Hepatic stellate cell (primary cell): ENCODE results near the gene RBM42.
"Not testable (repeated sequence)": the region's sequence is repeated elsewhere in the genome, so short reads cannot be mapped to it uniquely, and the experiment has no call there.

Experiments used
- DNase-seq: peaks from one replicate; pipeline ENCODE4 v3.0.0; 2011; ENCODE audit warnings: low spot score

The RBM42 gene, protein sequence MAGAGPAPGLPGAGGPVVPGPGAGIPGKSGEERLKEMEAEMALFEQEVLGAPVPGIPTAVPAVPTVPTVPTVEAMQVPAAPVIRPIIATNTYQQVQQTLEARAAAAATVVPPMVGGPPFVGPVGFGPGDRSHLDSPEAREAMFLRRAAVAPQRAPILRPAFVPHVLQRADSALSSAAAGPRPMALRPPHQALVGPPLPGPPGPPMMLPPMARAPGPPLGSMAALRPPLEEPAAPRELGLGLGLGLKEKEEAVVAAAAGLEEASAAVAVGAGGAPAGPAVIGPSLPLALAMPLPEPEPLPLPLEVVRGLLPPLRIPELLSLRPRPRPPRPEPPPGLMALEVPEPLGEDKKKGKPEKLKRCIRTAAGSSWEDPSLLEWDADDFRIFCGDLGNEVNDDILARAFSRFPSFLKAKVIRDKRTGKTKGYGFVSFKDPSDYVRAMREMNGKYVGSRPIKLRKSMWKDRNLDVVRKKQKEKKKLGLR

DNA sequence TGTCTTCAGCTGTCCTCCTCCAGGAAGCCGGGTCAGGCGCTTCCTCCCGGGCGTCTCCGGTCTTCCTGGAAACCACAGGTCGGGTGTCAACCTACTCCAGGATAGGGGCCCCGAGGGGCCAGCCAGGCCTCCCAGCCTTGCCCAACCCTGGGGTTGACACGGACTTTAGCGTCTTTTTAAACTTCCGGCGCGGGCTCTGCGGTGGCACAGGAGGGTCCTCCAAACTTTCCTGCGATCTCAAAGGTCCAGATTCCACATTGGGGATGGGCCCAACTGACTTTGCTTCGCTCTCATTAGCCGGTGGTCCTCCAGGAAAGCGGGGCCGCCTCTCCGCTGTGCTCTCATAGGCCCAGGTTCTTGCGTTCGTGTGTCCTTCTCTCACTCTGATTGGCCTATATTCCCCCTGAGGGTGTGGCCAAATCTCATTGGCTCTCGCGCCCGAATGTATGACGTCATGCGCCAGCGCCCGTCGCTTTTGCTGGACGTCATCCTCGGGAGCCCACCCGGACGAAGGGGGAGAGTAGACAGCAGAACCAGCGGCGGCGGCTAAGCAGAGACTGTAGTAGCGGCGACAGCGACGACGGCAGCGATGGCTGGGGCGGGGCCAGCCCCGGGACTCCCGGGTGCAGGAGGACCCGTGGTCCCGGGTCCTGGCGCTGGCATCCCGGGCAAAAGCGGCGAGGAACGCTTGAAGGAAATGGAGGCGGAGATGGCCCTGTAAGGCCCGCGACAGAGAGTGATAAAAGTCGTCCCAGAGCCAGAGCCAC lies at the start of gene RBM42:
RBM42 (plus strand) TSS at position 472 of the 767 bp plus-strand sequence; CDS start at position 590, 118 bp downstream.
- DNase-seq: peak; percentile 99

GRCh38 chr19:35582760-35583159 lies 46.1 kb upstream of the RBM42 start:
- DNase-seq: no peak

GRCh38 chr19:35585848-35586247 lies 43.0 kb upstream of the RBM42 start, which contains the start of gene PMIS2:
Gene PMIS2, plus strand, starts transcription at chr19:35586173. Its CDS starts 87 bp downstream, at chr19:35586260.
- no peak for DNase-seq

- DNase-seq: no peak
These were observed 41.5 kb upstream of the RBM42 start for GRCh38 chr19:35587321-35587720.

DNA sequence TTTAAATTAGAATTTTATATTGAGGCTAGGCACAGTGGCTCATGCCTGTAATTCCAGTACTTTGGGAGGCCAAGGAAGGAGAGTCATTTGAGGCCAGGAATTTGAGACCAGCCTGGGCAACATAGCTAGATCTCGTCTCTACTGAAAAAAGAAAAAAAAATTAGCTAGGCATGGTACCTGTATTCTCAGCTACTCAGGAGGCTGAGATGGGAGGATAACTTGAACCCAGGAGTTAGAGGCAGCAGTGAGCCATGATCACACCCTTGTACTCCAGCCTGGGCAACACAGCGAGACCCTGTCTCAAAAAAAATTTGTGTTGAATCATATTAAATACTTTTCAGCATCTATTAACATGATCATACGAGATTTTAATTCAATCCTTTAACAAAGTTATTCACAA lies 38.0 kb upstream of the RBM42 start:
- no peak for DNase-seq

- DNase-seq: peak; percentile 41
These were observed 36.6 kb upstream of the RBM42 start for GRCh38 chr19:35592226-35592625.

DNA sequence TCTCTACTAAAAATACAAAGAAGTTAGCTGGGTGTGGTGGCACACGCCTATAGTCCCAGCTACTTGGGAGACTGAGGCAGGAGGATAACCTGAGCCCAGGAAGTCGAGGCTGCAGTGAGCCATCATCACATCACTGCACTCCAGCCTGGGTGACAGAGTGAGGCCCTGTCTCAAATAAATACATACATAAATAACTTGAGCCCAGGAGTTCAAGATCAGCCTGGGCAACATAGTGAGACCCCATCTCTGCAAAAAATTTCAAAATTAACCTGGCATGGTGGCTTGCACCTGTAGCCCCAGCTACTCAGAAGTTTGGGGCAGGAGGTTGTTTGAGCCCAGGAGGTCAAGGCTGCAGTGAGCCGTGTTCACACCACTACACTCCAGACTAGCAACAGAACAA lies 33.8 kb upstream of the RBM42 start:
- not testable (repeated sequence) for DNase-seq

DNA sequence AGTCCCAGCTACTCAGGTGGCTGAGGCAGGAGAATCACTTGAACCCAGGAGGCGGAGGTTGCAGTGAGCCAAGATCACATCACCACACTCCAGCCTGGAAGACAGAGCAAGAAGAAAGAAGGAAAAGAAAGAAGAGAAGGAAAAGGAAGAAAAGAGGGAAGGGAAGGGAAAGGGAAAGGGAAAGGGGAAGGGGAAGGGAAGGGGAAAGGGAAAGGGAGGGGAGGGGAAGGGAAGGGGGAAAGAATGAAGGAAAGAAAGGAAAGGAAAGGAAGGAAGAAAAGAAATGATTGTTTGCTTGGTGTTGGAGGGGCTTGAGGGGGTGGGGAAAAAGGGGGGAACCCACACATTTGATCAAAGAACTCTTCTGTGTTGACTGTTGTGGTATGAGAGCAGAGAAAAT lies 32.9 kb upstream of the RBM42 start:
- no peak for DNase-seq

DNA sequence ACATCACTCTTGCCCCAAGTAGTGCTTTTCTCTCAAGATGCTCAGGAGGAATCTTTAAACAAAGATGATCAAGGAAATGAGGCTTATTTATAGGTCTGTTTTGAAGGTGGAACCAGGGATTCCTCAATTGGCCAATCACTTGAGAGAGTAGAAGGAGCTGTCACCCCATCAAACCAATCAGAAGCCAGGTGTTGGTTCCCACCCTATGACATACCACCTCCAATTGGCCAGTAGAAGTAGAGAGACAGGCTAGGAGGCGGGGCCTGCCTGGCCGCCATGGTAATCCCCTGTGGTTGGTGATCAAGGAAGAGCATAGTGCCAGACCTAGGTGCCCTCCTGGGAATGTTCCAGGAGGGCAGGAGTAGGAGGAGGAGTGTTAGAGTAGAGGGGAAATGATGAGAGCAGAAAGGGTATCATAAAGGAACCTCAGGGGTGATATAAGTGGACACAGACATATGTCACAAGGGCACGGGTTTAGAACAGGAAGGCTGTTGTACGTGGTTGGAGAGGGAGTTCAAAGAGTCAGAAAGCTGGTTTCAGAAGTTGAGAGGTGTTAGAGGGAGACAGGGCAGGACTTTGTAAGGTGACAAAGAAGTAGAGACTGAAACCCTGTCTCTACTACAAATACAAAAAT lies 32.4 kb upstream of the RBM42 start:
- DNase-seq: peak; percentile 28

DNA sequence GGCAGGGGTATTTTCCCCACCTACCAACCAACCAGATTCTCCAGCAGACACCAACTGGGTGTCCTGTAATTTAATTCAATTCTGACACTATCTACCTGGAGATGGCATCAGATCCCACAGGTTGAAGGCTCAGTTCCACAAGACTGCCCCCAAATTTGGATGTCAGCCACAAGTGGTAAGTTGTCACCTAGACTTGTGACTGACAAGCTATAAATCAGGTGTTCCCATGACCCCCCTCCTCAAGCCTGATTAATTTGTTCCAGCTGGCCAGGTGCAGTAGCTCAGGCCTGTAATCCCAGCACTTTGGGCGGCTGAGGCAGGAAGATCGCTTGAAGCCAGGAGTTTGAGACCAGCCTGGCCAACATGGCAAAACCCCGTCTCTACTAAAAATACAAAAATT lies 26.9 kb upstream of the RBM42 start:
- DNase-seq: no peak

DNA sequence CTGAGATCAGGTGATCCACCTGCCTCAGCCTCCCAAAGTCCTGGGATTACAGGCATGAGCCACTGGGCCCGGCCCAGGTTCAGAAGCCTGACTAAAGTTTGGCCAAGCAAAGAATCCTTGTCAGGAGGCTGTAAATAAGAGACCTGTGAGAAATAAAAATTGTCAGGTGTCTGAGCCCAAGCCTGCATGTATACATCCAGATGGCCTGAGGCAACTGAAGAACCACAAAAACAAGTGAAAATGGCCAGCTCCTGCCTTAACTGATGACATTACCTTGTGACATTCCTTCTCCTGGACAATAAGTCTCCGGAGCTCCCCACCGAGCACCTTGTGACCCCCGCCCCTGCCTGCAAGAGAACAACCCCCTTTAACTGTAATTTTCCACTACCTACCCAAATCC lies 24.4 kb upstream of the RBM42 start:
- not testable (repeated sequence) for DNase-seq

- not testable (repeated sequence) for DNase-seq
These were observed 21.7 kb upstream of the RBM42 start for GRCh38 chr19:35607170-35607569.

- no peak for DNase-seq
These were observed 21.2 kb upstream of the RBM42 start for GRCh38 chr19:35607661-35608060.

DNA sequence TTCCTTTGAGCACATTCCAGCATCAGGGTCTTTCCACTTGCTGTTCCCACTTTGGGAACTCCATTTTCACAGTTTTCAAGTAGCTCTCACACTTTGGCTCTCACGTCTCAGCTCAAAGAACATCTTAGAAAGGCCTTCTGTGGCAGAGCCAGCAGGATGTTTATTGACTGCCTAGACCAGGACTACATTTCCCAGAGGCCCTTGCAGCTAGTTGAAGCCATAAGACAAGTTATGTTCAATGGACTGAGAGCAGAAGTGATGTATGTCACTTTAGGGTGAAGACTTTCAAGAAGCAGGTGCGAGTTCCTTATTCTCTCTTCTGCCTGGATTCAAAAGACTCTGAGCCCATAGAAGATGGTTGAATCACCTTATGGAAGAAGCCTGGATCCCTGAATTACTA lies 20.6 kb upstream of the RBM42 start:
- DNase-seq: no peak

DNA sequence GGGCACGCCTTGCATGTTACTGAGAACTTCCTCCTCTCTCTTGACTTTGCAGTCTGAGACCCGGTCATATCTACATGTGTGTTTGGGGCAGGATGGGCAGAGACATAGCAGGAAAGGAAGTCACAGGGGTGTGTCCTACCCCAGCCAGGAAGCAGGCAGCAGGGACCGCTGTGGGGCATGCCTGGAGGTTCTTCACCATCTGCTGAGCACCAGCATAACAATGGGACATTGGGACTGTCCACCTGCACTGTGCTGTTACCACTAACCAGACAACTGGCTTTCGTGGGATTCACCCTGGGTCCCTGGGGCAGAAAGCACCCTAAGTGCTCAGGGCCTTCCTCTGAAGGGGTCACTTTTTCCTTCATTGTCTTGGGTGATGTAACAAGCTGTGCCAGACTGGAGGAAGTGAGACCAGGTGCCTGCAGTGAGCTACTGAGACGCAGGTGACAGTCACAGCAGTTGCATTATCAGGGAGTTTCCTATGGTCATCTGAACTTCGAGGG lies 18.9 kb upstream of the RBM42 start:
- no peak for DNase-seq

- no peak for DNase-seq
These were observed 16.6 kb upstream of the RBM42 start for GRCh38 chr19:35612224-35612558.

GRCh38 chr19:35612559-35613321 lies 16.1 kb upstream of the RBM42 start, which contains the start of gene HAUS5:
Gene HAUS5, plus strand, starts transcription at chr19:35612735. Its CDS starts 60 bp downstream, at chr19:35612795.
- DNase-seq: peak; percentile 88

DNA sequence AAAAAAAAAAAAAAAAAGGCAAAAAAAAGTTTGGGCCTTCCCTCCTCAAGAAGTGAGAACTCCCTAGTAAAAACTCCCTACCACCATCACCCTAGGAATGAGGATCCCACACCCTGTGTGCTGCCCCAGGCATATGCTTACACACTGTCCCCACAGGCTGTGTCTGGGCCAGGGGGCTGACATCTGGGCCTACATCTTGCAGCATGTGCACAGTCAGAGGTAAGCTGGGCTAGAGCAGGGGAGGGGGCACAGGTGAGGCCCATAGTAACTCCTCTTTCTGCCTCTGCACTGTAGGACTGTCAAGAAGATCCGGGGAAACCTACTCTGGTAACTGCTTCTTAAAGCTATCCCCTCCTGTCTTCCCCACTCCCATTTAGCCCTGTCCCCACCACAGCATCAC lies 15.3 kb upstream of the RBM42 start:
- DNase-seq: no peak

DNA sequence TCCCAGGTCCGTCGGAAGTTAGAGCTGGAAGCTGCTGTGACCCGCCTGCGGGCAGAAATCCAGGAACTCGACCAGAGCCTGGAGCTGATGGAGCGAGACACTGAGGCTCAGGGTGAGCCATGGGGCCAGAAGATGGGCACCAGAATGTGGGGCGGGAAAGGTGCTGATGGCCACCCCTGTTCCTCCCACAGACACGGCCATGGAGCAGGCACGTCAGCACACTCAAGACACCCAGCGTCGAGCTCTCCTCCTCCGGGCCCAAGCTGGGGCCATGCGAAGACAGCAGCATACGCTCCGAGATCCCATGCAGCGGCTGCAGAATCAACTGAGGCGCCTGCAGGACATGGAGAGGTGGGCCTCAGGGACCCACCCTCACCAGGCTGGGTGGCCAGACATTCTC lies 13.8 kb upstream of the RBM42 start:
- DNase-seq: no peak

DNA sequence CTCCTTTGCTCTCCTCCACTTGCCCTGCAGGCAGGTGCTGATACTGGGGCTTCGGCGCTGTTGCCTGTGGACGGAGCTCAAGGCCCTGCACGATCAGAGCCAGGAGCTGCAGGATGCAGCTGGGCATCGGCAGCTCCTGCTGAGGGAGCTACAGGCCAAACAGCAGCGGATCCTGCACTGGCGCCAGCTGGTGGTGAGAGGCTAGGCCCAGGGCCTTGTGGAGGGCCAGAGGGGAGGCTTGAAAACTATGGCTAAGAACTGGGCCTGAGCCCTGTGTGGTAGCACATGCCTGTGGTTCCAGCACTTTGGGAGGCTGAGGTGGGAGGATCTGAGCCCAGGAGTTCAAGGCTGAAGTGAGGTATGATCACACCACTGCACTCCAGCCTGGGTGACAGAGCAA lies 10.0 kb upstream of the RBM42 start:
- no peak for DNase-seq

GRCh38 chr19:35619290-35619923 lies 9.4 kb upstream of the RBM42 start:
- no peak for DNase-seq
